ENCODE data around the gene SORCS2.

DNA sequence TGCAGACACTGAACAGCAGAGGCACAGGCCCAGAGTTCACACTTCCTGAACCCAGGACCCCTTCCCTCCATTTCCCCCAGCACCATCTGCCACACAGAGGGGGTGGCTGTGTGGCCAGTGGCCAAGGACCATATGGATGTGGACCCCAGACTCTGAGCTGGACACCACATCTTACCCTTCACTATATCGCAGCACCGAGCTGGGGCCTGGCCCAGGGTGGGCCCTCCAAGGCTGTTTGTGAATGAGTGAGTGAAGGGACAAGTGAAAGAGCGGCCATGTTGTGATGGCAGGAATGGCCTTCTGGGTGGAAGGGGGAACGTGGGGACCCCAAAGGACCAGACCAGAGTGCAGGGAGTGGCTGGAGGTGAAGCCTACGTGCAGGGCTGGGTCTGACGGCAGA lies 498.7 kb downstream of the SORCS2 start:
- TF ChIP-seq, protein P1, sequence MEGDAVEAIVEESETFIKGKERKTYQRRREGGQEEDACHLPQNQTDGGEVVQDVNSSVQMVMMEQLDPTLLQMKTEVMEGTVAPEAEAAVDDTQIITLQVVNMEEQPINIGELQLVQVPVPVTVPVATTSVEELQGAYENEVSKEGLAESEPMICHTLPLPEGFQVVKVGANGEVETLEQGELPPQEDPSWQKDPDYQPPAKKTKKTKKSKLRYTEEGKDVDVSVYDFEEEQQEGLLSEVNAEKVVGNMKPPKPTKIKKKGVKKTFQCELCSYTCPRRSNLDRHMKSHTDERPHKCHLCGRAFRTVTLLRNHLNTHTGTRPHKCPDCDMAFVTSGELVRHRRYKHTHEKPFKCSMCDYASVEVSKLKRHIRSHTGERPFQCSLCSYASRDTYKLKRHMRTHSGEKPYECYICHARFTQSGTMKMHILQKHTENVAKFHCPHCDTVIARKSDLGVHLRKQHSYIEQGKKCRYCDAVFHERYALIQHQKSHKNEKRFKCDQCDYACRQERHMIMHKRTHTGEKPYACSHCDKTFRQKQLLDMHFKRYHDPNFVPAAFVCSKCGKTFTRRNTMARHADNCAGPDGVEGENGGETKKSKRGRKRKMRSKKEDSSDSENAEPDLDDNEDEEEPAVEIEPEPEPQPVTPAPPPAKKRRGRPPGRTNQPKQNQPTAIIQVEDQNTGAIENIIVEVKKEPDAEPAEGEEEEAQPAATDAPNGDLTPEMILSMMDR (optimal IDR thresholded peaks at IDR 0.05 in 1 of 3, IDR thresholded peaks at IDR 0.05 in 1 of 3, conservative IDR thresholded peaks at IDR 0.05 in 1 of 3; ENCODE audit: extremely low read depth in 1 of 3, insufficient read depth in 2 of 3, low read length in 3 of 3): no peak
- TF ChIP-seq EZH2 (IDR thresholded peaks at IDR 0.05; ENCODE audit: low read length): no peak

Data from keratinocyte (primary cell).